GM19455 (cell line): ENCODE results near the gene MGMT.

ENCODE experiments used
- ATAC-seq: cut with Tn5 transposase; IDR thresholded peaks from one replicate; pipeline ENCODE4 v1.9.1; 2021; ENCODE audit not compliant: unreplicated experiment

The MGMT gene

GRCh38 chr10:129814681-129815646 lies 347.9 kb downstream of the MGMT start:
- ATAC-seq = no peak

- ATAC-seq = no peak
Measured at GRCh38 chr10:129815898-129816655, 349.0 kb downstream of the MGMT start.

GRCh38 chr10:129816656-129817045 lies 349.6 kb downstream of the MGMT start:
- ATAC-seq = no peak
